ENCODE measurements around the gene BPNT1. TPM values are rescaled to one million over a fixed set of nuclear protein-coding genes. Genes with fewer than 3 reads are reported as not detected.

The BPNT1 gene
- total and polyA plus RNA-seq, 10 donors, result 15.3 to 25.8 (median 19.5) TPM

DNA sequence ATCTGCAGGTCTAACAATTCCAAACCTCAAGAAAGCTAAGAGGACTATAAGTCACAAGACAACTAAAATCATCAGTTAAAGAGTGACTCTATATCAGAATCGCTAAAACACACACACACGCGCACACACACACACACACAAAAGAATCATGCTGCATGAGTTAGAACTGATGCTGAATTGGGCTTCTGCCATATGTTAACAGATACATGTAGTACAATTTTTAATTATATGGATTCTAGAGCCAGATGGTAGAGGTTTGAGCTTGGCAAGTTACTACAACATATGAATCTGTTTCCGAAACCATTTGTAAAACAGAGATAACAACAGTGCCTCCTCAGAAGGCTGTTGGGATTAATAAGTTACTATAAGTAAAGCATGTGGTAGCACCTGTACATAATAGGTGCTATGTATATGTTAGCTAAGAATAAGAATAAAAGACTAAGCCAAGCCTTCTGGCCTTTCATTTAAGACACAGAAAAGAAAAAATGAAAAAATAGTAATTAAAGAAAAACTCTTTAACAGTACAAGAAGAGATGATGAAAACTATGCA lies 61.2 kb downstream of the BPNT1 start:
- H3K27me3 ChIP-seq (replicated peaks in 1 of 7), result no peaks in the 10 kb centered on the region
- WGBS, 5 donors, result 82 to 99% (median 93%) methylated on average over 4 of the region's 4 CpGs
- no peaks in the 10 kb centered on the region for H3K4me1 ChIP-seq
- no peak overlapping the region for H3K4me3 ChIP-seq
- no peak for DNase-seq
- H3K36me3 ChIP-seq, result peaks cover 0 to 100% (median 62%) of the 10 kb centered on the region in 6 donors
- no peak for TF ChIP-seq POLR2AphosphoS5 (IDR thresholded peaks at IDR 0.05)
- TF ChIP-seq POLR2A (IDR thresholded peaks at IDR 0.05), result no peak
- TF ChIP-seq, protein P1, sequence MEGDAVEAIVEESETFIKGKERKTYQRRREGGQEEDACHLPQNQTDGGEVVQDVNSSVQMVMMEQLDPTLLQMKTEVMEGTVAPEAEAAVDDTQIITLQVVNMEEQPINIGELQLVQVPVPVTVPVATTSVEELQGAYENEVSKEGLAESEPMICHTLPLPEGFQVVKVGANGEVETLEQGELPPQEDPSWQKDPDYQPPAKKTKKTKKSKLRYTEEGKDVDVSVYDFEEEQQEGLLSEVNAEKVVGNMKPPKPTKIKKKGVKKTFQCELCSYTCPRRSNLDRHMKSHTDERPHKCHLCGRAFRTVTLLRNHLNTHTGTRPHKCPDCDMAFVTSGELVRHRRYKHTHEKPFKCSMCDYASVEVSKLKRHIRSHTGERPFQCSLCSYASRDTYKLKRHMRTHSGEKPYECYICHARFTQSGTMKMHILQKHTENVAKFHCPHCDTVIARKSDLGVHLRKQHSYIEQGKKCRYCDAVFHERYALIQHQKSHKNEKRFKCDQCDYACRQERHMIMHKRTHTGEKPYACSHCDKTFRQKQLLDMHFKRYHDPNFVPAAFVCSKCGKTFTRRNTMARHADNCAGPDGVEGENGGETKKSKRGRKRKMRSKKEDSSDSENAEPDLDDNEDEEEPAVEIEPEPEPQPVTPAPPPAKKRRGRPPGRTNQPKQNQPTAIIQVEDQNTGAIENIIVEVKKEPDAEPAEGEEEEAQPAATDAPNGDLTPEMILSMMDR (IDR thresholded peaks at IDR 0.05 in 8 of 11, conservative IDR thresholded peaks at IDR 0.05 in 3 of 11), result no peak
- no peaks in the 10 kb centered on the region for H3K9me3 ChIP-seq
- intact Hi-C loops (cut with DNase I; ENCODE audit: low total_unique reads), result no loop called here
- no peak overlapping the region for H3K27ac ChIP-seq

- no peaks in the 10 kb centered on the region for H3K9me3 ChIP-seq
- H3K27ac ChIP-seq, result no peak overlapping the region
- intact Hi-C loops (cut with DNase I; ENCODE audit: low total_unique reads), result no loop called here
- H3K27me3 ChIP-seq (replicated peaks in 1 of 7), result no peaks in the 10 kb centered on the region
- no peak for DNase-seq
- H3K4me3 ChIP-seq, result no peak overlapping the region
- H3K4me1 ChIP-seq, result peaks cover 0 to 5% (median 2%) of the 10 kb centered on the region in 6 donors
- TF ChIP-seq POLR2AphosphoS5 (IDR thresholded peaks at IDR 0.05), result no peak
- TF ChIP-seq, protein P1 (IDR thresholded peaks at IDR 0.05 in 8 of 11, conservative IDR thresholded peaks at IDR 0.05 in 3 of 11), result no peak
- TF ChIP-seq POLR2A (IDR thresholded peaks at IDR 0.05), result no peak
- H3K36me3 ChIP-seq, result peaks cover 0 to 100% (median 71%) of the 10 kb centered on the region in 6 donors
Measured at GRCh38 chr1:220019071-220019470, 70.5 kb downstream of the BPNT1 start.

DNA sequence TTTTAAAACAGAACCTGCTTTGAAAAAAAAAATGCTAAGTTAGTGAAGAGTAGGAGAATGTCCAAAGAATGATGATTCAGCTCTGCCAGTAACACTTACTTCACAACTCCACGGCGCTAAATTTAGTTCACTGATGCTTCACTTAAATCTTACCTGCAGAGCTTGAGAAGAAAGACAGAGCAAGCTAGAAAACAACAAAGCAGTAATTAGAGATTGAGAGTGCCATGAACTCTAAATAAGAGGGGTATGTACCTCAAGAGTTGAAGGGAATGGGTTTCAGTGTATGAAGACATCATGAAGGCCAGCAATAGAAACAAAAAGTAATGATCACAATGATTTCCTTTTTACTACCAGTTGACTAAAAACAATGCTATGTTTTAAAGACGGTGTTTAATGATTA lies 76.1 kb downstream of the BPNT1 start:
- Histone ChIP-seq H3K36me3 (peaks cover 0 to 98% (median 57%) of the 10 kb centered on the region in 6 donors), H3K4me1 (peaks cover 0 to 5% (median 2%) of the 10 kb centered on the region in 6 donors), H3K4me3 (no peak overlapping the region), H3K27ac (no peak overlapping the region), H3K9me3 (no peaks in the 10 kb centered on the region), H3K27me3 (replicated peaks in 1 of 7) (no peaks in the 10 kb centered on the region)
- intact Hi-C loops (cut with DNase I; ENCODE audit: low total_unique reads), result no loop called here
- TF ChIP-seq, protein P1 (IDR thresholded peaks at IDR 0.05 in 8 of 11, conservative IDR thresholded peaks at IDR 0.05 in 3 of 11), result no peak
- TF ChIP-seq POLR2AphosphoS5 (IDR thresholded peaks at IDR 0.05) (no peak), POLR2A (IDR thresholded peaks at IDR 0.05) (no peak)
- WGBS, 5 donors, result 80 to 89% (median 87%) methylated on average over 3 of the region's 3 CpGs
- no peak for DNase-seq

DNA sequence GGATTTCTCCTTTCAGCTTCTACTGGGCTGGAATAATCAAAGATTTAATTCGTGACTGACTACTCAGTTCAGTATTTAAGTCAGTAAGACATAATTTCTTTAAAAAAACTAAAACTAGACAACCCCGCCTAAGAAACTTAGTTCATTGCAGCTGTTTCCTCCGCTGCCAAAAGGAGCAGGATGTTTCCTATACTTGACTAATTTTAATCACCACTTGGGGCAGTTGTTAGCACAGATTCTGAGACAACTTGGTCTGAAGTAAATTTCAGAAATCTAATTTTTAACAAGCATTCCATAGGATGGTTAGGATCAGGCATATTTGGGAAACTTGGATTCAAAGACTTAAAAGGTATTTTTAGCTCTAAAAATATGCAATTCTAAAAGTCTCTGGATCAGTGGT lies 77.3 kb downstream of the BPNT1 start:
- no peak for DNase-seq
- H3K9me3 ChIP-seq, result no peaks in the 10 kb centered on the region
- intact Hi-C loops (cut with DNase I; ENCODE audit: low total_unique reads), result no loop called here
- WGBS, 5 donors, result 27 to 33% (median 30%) methylated on average over 3 of the region's 3 CpGs
- peaks cover 0 to 98% (median 57%) of the 10 kb centered on the region in 6 donors for H3K36me3 ChIP-seq
- no peaks in the 10 kb centered on the region for H3K27me3 ChIP-seq (replicated peaks in 1 of 7)
- TF ChIP-seq, protein P1 (IDR thresholded peaks at IDR 0.05 in 8 of 11, conservative IDR thresholded peaks at IDR 0.05 in 3 of 11), result no peak
- no peak for TF ChIP-seq POLR2A (IDR thresholded peaks at IDR 0.05)
- no peak for TF ChIP-seq POLR2AphosphoS5 (IDR thresholded peaks at IDR 0.05)
- no peak overlapping the region for H3K27ac ChIP-seq
- H3K4me1 ChIP-seq, result peaks cover 0 to 5% (median 2%) of the 10 kb centered on the region in 6 donors
- H3K4me3 ChIP-seq, result no peak overlapping the region
